ENCODE measurements around the gene CNTNAP2.

DNA sequence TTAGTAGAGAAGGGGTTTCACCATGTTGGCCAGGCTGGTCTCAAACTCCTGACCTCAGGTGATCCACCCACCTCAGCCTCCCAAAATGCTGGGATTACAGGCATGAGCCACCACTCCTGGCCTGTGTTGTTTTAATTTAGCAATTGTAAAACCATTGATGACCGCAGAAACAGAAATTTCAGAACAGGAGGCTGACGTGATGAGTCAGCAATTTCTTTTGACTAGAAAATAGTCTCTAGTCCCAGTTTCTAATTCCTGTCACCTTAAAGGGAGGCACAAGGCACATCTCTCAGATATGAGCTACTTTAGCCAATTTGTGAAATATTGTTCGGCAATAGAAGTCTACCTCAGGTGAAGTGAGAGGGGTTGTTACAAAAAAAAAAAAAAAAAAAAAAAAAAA, 2033.1 kb downstream of the CNTNAP2 start:
- TF ChIP-seq, protein P1, sequence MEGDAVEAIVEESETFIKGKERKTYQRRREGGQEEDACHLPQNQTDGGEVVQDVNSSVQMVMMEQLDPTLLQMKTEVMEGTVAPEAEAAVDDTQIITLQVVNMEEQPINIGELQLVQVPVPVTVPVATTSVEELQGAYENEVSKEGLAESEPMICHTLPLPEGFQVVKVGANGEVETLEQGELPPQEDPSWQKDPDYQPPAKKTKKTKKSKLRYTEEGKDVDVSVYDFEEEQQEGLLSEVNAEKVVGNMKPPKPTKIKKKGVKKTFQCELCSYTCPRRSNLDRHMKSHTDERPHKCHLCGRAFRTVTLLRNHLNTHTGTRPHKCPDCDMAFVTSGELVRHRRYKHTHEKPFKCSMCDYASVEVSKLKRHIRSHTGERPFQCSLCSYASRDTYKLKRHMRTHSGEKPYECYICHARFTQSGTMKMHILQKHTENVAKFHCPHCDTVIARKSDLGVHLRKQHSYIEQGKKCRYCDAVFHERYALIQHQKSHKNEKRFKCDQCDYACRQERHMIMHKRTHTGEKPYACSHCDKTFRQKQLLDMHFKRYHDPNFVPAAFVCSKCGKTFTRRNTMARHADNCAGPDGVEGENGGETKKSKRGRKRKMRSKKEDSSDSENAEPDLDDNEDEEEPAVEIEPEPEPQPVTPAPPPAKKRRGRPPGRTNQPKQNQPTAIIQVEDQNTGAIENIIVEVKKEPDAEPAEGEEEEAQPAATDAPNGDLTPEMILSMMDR (IDR thresholded peaks at IDR 0.05): no peak
- TF ChIP-seq POLR2A (IDR thresholded peaks at IDR 0.05): no peak
